ENCODE data around the gene DNAJB2. TPM values are rescaled to one million over a fixed set of nuclear protein-coding genes. Genes with fewer than 3 reads are reported as not detected.

DNAJB2 gene
- total RNA-seq, 6 experiments from 2014 or later, result 39.7 to 45.4 (median 41.5) TPM

DNA sequence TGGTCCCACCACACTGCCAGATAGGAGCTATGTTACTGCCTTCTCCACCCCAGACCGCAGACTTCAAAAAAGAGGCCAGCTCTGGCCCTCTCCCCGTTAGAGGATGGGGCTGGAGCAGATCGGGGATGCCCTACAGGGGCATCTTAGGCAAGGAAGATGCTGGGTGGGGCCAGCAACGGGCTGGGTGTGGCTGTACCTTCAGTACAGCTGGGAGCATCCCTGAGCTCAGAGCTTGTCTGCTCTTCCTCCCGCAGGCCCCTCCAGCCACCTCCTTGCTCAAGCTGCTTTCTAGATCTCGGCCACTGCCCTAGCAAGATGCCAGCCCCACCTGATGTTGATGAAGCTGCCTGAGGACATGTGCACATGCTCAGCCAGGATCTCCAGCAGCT lies 20.2 kb downstream of the DNAJB2 start:
- Mint-ChIP-seq H3K36me3 (ENCODE audit: low read depth) (no peaks in the 10 kb centered on the region), H3K27me3 (ENCODE audit: insufficient read depth) (peaks cover 4% of the 10 kb centered on the region), H3K4me1 (ENCODE audit: low read depth) (peaks cover 2% of the 10 kb centered on the region), H3K4me3 (no peak overlapping the region), H3K9me3 (no peaks in the 10 kb centered on the region), H3K27ac (no peak overlapping the region)
- no peak for DNase-seq
- TF ChIP-seq, protein P1, sequence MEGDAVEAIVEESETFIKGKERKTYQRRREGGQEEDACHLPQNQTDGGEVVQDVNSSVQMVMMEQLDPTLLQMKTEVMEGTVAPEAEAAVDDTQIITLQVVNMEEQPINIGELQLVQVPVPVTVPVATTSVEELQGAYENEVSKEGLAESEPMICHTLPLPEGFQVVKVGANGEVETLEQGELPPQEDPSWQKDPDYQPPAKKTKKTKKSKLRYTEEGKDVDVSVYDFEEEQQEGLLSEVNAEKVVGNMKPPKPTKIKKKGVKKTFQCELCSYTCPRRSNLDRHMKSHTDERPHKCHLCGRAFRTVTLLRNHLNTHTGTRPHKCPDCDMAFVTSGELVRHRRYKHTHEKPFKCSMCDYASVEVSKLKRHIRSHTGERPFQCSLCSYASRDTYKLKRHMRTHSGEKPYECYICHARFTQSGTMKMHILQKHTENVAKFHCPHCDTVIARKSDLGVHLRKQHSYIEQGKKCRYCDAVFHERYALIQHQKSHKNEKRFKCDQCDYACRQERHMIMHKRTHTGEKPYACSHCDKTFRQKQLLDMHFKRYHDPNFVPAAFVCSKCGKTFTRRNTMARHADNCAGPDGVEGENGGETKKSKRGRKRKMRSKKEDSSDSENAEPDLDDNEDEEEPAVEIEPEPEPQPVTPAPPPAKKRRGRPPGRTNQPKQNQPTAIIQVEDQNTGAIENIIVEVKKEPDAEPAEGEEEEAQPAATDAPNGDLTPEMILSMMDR (IDR thresholded peaks at IDR 0.05), result no peak

DNA sequence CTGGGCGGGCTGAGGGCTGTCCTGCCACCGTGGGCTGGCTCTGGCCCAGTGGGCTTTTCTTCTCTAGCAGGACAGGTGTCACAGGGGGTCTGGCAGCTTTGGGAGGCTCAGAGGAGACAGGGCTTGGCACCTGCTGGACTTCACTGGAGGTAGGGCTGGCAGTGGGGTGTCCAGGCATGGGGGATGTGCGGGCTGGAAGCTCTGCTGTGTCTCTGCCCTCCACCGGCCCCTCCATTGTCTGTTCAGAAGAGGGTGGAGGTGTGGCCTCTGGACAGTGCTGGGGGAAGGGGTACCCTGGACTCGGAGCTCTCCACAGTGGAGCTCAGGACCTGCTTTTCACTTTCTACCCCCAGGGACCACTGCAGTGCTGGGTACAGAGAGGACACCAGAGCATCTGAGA lies 20.9 kb downstream of the DNAJB2 start:
- no peaks in the 10 kb centered on the region for H3K36me3 Mint-ChIP-seq (ENCODE audit: low read depth)

DNA sequence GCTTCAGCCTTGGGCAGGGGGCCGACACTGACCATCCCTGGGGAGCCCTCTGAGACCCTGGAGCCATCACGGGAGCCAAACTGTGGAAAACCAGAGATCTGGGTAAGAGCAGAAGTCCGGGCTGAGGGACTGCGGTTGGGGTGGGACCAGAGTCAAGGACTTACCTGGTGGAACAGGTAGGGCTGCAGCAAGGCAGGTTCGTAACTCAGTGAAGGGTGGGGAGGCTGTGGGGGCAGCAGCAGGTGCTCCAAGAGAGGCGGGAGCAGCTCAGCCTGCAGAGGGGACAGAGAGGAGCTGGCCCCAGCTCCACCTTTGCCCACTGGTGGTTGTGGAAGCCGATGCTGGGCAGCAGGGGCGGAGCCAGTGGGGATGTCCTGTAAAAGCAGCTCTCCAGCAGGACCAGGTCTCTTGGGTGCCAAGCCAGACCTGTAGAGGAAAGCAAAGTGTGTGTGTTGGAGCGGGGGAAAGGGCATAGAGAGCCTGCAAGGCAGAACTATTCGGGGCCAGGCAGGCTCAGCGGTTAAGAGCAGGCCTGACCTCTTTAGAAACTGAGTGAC lies 23.3 kb downstream of the DNAJB2 start:
- DNase-seq, result no peak
- TF ChIP-seq, protein P1 (IDR thresholded peaks at IDR 0.05), result no peak
- Mint-ChIP-seq H3K4me1 (ENCODE audit: low read depth) (peaks cover under 1% of the 10 kb centered on the region; the same call in 1 of the 2 replicates), H3K27ac (no peak overlapping the region), H3K36me3 (ENCODE audit: low read depth) (no peaks in the 10 kb centered on the region), H3K4me3 (no peak overlapping the region), H3K9me3 (no peaks in the 10 kb centered on the region), H3K27me3 (ENCODE audit: insufficient read depth) (peaks cover 4% of the 10 kb centered on the region)

More for the DNA sequence above, 20.9 kb downstream of the DNAJB2 start:
- no peak overlapping the region for H3K27ac Mint-ChIP-seq
- TF ChIP-seq, protein P1 (IDR thresholded peaks at IDR 0.05), result no peak
- peaks cover 4% of the 10 kb centered on the region for H3K27me3 Mint-ChIP-seq (ENCODE audit: insufficient read depth)
- no peaks in the 10 kb centered on the region for H3K9me3 Mint-ChIP-seq
- H3K4me3 Mint-ChIP-seq, result no peak overlapping the region
- no peak for DNase-seq
- no peaks in the 10 kb centered on the region; the same call in 1 of the 2 replicates for H3K4me1 Mint-ChIP-seq (ENCODE audit: low read depth)

DNA sequence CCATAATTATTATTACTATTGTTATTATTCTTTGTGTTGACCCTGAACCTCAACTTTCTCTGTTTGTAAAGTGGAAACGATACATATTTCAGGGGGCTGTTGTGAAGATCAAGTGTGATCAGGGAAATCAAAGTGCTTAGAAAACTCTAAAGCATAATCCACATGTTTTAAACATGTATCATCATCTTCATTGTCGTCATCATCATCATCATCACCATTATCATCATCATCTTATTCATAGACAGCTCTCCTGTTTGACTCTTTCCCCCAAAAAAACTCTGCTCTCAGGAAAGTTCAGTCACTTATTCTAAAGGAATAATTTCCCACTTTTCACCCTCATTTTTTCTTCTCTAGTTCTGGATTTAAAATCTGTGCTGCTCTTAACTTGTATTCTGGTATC lies 25.1 kb downstream of the DNAJB2 start:
- TF ChIP-seq, protein P1 (IDR thresholded peaks at IDR 0.05), result no peak
- DNase-seq, result no peak
- peaks cover 8% of the 10 kb centered on the region for H3K27me3 Mint-ChIP-seq (ENCODE audit: insufficient read depth)
- no peak overlapping the region for H3K4me3 Mint-ChIP-seq
- H3K27ac Mint-ChIP-seq, result no peak overlapping the region
- no peaks in the 10 kb centered on the region for H3K9me3 Mint-ChIP-seq
- H3K4me1 Mint-ChIP-seq (ENCODE audit: low read depth), result peaks cover 14% of the 10 kb centered on the region
- H3K36me3 Mint-ChIP-seq (ENCODE audit: low read depth), result no peaks in the 10 kb centered on the region

DNA sequence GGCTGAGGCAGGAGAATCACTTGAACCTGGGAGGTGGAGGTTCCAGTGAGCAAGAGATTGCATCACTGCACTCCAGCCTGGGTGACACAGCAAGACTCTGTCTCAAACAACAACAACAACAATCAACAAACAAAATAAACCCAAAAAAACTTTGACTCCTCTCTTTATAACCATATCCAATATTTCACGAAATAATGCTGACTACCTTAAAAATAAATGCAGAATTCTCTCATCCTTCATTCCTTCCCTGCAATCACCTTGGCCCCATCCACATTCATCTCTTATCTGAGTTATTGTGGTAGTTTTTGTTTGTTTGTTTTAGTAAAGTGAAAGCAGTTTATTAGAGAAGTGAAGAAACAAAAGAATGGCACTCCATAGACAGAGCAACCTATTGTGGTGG lies 26.9 kb downstream of the DNAJB2 start:
- no peaks in the 10 kb centered on the region for H3K36me3 Mint-ChIP-seq (ENCODE audit: low read depth)
- H3K4me3 Mint-ChIP-seq, result no peak overlapping the region
- no peak overlapping the region for H3K27ac Mint-ChIP-seq
- peaks cover 20% of the 10 kb centered on the region for H3K27me3 Mint-ChIP-seq (ENCODE audit: insufficient read depth)
- H3K4me1 Mint-ChIP-seq (ENCODE audit: low read depth), result peaks cover 14% of the 10 kb centered on the region
- TF ChIP-seq, protein P1 (IDR thresholded peaks at IDR 0.05), result no peak
- H3K9me3 Mint-ChIP-seq, result no peaks in the 10 kb centered on the region
- no peak for DNase-seq
